T47D (cell line): ENCODE data around the gene ENO3.

Experiments used
- DNase-seq, 2 experiments: peaks; one replicate each; pipeline versions ENCODE4 v3.0.0 to v3.0.0-alpha.2; 2011 to 2012; ENCODE audit warnings: low read depth in 1 of 2, low spot score in 1 of 2
- JUND ChIP-seq: IDR thresholded peaks from 2 replicates; pipeline ENCODE4 v1.6.1; 2012; ENCODE audit warnings: low read depth
- in situ Hi-C: cut with HindIII; loops from 2 replicates; pipeline ENCODE4 v1.10.0; 2016; ENCODE audit warnings: low sequenced_read_pairs, low pct_unique_long_range_greater_than_20kb

Gene ENO3

GRCh38 chr17:4928881-4929280, 22.0 kb upstream of the ENO3 start:
- DNase-seq: no peak
- in situ Hi-C loops: no loop called here
- TF ChIP-seq JUND: no peak

- in situ Hi-C loops: no loop called here
- TF ChIP-seq JUND: no peak
- DNase-seq: no peak
Observed at GRCh38 chr17:4931963-4932362, 19.0 kb upstream of the ENO3 start, which contains the start of gene GP1BA. Gene GP1BA (plus strand): TSS chr17:4932277. CDS start chr17:4932605, 328 bp downstream.

DNA sequence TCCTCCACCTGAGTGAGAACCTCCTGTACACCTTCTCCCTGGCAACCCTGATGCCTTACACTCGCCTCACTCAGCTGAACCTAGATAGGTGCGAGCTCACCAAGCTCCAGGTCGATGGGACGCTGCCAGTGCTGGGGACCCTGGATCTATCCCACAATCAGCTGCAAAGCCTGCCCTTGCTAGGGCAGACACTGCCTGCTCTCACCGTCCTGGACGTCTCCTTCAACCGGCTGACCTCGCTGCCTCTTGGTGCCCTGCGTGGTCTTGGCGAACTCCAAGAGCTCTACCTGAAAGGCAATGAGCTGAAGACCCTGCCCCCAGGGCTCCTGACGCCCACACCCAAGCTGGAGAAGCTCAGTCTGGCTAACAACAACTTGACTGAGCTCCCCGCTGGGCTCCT, 18.2 kb upstream of the ENO3 start:
- TF ChIP-seq JUND: no peak
- in situ Hi-C loops: no loop called here
- no peak for DNase-seq

GRCh38 chr17:4933646-4934045, 17.3 kb upstream of the ENO3 start:
- in situ Hi-C loops: no loop called here
- TF ChIP-seq JUND: no peak
- no peak for DNase-seq

DNA sequence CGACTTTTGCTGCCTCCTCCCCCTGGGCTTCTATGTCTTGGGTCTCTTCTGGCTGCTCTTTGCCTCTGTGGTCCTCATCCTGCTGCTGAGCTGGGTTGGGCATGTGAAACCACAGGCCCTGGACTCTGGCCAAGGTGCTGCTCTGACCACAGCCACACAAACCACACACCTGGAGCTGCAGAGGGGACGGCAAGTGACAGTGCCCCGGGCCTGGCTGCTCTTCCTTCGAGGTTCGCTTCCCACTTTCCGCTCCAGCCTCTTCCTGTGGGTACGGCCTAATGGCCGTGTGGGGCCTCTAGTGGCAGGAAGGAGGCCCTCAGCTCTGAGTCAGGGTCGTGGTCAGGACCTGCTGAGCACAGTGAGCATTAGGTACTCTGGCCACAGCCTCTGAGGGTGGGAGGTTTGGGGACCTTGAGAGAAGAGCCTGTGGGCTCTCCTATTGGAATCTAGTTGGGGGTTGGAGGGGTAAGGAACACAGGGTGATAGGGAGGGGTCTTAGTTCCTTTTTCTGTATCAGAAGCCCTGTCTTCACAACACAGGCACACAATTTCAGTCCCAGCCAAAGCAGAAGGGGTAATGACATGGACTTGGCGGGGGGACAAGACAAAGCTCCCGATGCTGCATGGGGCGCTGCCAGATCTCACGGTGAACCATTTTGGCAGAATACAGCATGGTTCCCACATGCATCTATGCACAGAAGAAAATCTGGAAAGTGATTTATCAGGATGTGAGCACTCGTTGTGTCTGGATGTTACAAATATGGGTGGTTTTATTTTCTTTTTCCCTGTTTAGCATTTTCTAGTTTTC, 16.5 kb upstream of the ENO3 start:
- no peak for TF ChIP-seq JUND
- DNase-seq: peak in 1 of 2 experiments; percentile 50
- in situ Hi-C loops: no loop called here

DNA sequence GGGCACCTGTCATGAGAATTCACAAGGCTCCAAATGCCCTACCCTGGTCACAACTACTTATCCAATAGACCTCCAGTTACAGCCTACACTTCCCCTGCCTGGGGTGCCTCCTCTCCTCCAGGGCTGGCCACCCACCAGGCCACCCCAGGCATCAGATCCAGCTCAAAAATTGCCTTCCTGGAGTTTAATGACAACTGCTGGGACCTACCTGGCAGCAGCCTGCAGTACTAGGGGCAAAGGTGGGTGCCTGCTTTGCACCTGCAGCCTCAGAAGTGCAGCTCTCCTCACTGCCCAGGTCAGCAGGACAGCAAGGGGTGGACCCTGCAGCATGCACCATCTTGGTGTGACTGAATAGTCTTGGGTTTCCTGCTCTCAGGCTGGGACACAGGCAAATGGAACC, 15.3 kb upstream of the ENO3 start:
- in situ Hi-C loops: no loop called here
- no peak for TF ChIP-seq JUND

GRCh38 chr17:4936436-4936835, 14.5 kb upstream of the ENO3 start:
- no peak for DNase-seq
- TF ChIP-seq JUND: no peak
- in situ Hi-C loops: no loop called here

More for the DNA sequence above, 15.3 kb upstream of the ENO3 start:
- no peak for DNase-seq

DNA sequence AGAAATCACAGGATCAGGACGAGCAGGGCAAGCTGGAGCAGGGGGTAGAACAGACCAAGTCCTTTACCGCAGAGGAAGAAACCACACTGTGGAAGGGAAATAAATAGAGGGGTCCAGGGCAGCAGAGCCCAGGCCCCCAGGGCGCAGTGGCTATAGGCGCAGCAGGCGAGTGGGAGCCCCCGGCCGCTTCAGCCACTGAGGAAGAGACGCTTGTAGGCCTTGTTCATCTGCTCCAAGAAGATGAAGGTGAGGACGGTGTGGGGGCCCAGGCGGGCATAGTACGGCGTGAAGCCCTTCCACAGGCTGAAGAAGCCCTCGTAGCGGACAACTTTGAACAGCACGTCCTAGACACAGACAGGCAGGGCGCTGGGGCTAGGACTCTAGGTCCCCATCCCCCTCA, 13.4 kb upstream of the ENO3 start:
- TF ChIP-seq JUND: no peak
- no peak for DNase-seq
- in situ Hi-C loops: no loop called here

DNA sequence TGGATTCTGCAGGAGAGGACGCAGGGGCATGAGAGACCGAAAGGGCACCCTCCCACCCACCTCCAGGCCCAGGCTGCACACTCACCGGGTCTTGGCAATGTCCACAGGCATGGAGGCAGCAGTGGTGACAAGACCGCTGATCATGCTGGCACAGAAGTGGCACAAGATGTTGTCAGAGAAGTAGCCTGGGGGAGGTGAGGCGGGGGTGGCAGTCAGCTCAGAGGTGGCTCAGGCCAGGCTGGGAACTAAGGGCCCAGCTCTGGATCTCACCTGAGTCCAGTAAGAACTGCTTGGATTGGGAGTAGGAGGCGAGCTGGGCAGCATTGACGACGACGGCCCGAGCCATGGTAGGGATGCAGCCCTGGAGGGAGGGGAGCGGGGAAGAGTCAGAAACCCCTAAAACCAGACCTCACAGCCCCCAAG, 12.8 kb upstream of the ENO3 start:
- in situ Hi-C loops: no loop called here
- no peak for DNase-seq
- TF ChIP-seq JUND: no peak

GRCh38 chr17:4938688-4939545, 12.0 kb upstream of the ENO3 start:
- no peak for DNase-seq
- in situ Hi-C loops: no loop called here
- TF ChIP-seq JUND: no peak

- no peak for TF ChIP-seq JUND
- no peak for DNase-seq
- in situ Hi-C loops: no loop called here
Observed at GRCh38 chr17:4939546-4939795, 11.4 kb upstream of the ENO3 start.

DNA sequence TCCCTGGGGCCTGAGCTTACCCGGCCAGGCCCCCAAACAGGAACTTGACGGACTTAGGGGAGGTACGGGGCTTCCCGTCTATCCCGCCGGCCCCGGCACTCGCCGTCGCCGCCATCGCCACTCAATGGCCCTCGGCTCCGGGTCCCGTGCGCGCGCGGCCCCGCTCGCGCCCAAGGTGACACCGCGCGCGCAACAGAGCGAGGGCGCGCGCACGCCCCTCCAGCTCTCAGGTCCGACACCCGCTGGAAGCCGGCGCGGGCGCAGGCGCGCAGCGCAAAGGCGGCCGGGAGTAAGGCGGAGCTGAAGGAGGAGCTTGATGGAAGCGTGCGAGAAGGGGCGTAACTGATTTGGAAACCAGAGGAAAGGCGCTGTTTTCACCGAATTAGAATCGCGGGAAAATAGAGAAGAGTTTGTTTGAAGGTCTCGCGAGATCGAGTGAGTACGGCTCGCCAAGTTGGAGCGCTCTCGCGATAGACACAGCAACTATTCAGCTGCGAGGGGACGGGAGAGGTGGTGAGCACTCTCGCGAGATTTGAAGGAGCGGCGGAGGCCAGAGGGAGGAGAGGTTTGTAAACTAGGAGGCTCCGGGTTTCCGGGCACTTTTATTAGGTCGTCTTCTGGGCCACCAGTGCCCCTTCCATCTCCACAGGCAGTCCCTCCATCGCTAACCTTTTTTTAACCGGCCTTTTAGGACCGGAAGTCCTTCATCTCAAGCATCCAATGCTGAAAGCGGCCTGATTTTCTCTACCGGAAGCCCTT, 10.9 kb upstream of the ENO3 start, which contains the start of the genes RNF167 and SLC25A11:
TSS of gene RNF167 (plus strand) at position 473 of the 759 bp plus-strand sequence. CDS start 642 bp downstream, outside the sequence.
TSS of gene SLC25A11 (minus strand) at position 251 of the 759 bp plus-strand sequence. CDS start at position 115, 136 bp downstream.
- in situ Hi-C loops: no loop called here
- no peak for TF ChIP-seq JUND
- peak; percentile 93 to 99 for DNase-seq
